HFF-Myc (cell line): ENCODE data around the gene TFIP11.

Experiments used
- DNase-seq: peaks from one replicate; pipeline ENCODE4 v3.0.0-alpha.2; 2011; ENCODE audit warnings: low read depth; ENCODE audit errors: extremely low read depth
- H3K4me3 ChIP-seq: replicated peaks from 2 replicates; pipeline ENCODE4 v1.5.1; 2011; ENCODE audit warnings: low read depth, mild to moderate bottlenecking, control low read depth, low read length
- TF ChIP-seq, protein P1 (sequence below): IDR thresholded peaks from 2 replicates; pipeline ENCODE4 v1.5.1; 2012; ENCODE audit warnings: mild to moderate bottlenecking, low read depth, low read length, control low read depth; ENCODE audit errors: missing control alignments

TFIP11 gene

DNA sequence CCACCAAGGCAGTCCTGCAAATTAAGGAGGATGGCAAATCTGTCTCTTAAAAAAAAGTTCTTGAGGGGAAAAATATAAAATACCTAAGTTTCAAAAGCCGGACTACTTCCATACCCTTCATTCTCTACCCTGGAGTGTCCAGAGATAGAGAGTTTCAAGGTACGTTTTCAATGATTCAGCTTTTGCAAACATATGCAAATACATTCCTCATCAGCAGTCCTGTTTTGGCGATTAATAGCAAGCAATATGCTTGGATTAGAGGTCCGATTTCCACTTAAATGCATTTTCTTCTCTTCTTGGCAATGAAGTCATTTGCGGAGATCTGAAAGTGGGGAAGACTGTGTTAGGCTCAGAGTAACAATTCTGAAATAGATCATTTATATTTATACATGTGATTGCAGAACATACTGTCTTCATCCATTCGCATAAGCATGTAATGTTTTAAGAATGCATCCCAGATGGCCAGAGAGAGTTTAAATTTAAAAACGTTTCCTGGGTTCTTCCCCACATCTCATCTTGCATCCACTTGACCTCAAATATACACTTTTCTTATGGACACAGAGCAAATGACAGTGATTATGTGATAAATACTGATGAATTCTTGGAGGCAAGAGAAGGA, 13.8 kb upstream of the TFIP11 start:
- no peak for DNase-seq
- H3K4me3 ChIP-seq: no peak overlapping the region
- TF ChIP-seq, protein P1, sequence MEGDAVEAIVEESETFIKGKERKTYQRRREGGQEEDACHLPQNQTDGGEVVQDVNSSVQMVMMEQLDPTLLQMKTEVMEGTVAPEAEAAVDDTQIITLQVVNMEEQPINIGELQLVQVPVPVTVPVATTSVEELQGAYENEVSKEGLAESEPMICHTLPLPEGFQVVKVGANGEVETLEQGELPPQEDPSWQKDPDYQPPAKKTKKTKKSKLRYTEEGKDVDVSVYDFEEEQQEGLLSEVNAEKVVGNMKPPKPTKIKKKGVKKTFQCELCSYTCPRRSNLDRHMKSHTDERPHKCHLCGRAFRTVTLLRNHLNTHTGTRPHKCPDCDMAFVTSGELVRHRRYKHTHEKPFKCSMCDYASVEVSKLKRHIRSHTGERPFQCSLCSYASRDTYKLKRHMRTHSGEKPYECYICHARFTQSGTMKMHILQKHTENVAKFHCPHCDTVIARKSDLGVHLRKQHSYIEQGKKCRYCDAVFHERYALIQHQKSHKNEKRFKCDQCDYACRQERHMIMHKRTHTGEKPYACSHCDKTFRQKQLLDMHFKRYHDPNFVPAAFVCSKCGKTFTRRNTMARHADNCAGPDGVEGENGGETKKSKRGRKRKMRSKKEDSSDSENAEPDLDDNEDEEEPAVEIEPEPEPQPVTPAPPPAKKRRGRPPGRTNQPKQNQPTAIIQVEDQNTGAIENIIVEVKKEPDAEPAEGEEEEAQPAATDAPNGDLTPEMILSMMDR: no peak

DNA sequence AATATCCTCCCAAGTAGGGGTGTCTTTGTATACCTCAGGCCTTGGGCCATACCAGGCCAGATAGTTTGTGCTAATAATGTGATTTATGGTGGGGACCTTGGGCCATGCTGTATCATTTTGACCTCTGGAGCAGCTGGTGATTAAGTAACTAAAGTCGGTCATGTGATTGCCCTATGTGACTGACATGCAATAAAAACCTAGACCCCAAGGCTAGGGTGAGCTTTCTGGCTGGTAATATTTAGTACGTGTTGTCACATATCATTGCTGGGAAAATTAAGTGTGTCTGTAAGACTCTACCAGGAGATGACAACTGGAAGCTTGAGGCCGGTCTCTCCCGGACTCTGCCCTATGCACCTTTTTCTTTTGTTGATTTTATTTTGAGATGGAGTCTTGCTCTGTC, 12.6 kb upstream of the TFIP11 start:
- DNase-seq: no peak
- TF ChIP-seq, protein P1: no peak
- no peak overlapping the region for H3K4me3 ChIP-seq

DNA sequence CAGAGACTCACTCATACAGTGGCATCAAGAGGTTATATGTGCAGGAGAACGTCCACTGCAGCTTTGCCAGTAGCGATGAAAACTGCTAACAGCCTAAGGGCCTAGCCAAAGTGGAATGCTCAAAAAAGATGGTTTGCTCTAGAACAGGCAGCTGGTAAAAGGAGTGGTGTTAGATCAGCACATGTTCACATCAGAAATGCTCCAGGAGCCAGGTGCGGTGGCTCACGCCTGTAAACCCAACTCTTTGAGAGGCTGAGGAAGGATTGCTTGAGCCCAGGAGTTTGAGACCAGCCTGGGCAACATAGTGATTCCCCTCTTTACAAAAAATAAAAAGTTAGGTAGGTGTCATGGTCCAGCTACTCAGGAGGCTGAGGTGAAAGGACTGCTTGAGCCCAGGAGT, 10.3 kb upstream of the TFIP11 start:
- no peak for DNase-seq
- H3K4me3 ChIP-seq: no peak overlapping the region
- TF ChIP-seq, protein P1: no peak

DNA sequence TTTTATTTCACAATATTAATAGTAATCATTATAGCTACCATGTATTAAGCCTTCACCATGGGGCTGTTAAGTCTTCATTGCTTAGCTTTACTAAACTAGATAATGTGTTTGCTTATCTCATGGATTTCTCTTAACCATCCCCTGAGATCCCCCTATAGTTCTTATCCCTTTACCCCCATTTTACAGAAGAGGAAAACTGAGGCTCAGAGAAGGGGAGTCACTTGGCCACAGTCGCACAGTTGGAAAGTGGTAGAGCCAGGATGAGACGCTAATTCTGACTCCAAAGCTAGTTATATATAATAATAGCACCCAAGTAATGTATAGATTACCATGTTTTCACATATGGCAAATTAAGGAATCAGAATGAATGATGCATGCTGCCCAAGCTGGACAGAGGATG, 9.7 kb upstream of the TFIP11 start:
- no peak overlapping the region for H3K4me3 ChIP-seq
- no peak for DNase-seq
- TF ChIP-seq, protein P1: no peak

DNA sequence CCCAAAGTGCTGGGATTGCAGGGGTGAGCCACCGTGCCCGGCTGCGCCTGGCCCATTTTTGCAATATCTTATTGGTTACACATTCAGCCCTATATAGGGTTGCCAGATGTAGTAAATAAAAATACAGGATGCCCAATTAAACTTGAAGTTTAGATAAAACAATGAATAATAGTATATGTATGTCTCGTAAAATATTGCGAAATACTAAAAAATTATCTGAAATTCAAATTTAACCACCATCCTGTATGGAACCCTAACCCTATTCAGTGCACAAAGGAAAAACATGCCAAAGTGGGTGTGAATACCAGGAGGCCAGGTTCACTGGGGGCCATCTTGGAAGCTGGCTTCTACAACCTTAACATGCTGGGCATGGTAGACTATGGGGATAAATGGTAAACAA, 5.2 kb upstream of the TFIP11 start:
- DNase-seq: no peak
- H3K4me3 ChIP-seq: no peak overlapping the region
- TF ChIP-seq, protein P1: no peak

DNA sequence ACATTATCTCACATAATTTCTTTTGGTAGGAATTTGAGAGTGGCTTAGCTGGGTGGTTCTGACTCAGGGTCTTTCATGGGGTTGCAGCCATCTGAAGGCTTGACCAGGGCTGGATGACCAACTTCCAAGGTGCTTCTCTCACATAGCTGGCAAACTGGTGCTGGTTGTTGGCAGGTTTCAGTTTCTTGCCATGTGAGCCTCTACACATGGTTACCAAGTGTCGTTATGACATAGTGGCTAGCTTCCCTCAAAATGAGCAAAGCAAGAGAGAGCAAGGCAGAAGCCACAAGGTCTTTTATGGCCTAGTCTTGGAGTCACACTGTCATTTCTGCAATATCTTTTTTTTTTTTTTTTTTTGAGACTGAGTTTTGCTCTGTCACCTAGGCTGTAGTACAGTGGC, 4.2 kb upstream of the TFIP11 start:
- no peak for DNase-seq
- H3K4me3 ChIP-seq: no peak overlapping the region
- TF ChIP-seq, protein P1: no peak

DNA sequence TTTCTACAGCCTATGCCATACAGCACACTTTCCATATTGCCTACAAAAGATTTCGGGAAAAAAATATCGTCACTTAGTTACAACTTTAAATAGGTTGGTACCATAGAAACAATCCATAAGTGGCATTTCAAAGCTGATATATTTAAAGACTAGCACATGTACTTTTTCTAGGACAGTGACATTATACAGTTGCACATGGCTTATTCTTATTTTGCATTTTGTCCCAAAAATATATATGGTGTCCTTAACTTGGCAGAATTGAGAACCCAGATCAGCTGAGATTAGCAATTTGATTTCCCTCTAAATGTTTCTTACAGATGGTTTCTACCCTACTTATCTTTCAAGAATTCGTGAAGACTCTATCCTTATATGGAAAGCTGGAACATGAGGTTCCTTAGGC, 3.7 kb upstream of the TFIP11 start:
- DNase-seq: no peak
- no peak overlapping the region for H3K4me3 ChIP-seq
- TF ChIP-seq, protein P1: no peak
